ENCODE data around the gene ZBTB7C. TPM values are rescaled to one million over a fixed set of nuclear protein-coding genes. Genes with fewer than 3 reads are reported as not detected.

Gene ZBTB7C
- total RNA-seq, 4 donors from 2014 or later: 5.0 to 14.1 (median 13.3) TPM

- no peak for TF ChIP-seq CTCF (IDR thresholded peaks at IDR 0.05)
- no peak for DNase-seq (ENCODE audit: low spot score)
- ATAC-seq (ENCODE audit: low FRiP score): no peak
Measured at GRCh38 chr18:48093104-48093503, 316.1 kb downstream of the ZBTB7C start.

GRCh38 chr18:48091869-48092497, 317.2 kb downstream of the ZBTB7C start:
- DNase-seq (ENCODE audit: low spot score) (no peak), ATAC-seq (ENCODE audit: low FRiP score) (no peak)
- no peak for TF ChIP-seq CTCF (IDR thresholded peaks at IDR 0.05)

GRCh38 chr18:48090702-48091101, 318.5 kb downstream of the ZBTB7C start:
- DNase-seq (ENCODE audit: low spot score) (no peak), ATAC-seq (ENCODE audit: low FRiP score) (no peak)
- TF ChIP-seq CTCF (IDR thresholded peaks at IDR 0.05): no peak

- ATAC-seq (ENCODE audit: low FRiP score) (no peak), DNase-seq (ENCODE audit: low spot score) (no peak)
- no peak for TF ChIP-seq CTCF (IDR thresholded peaks at IDR 0.05)
Measured at GRCh38 chr18:48090021-48090420, 319.2 kb downstream of the ZBTB7C start.

GRCh38 chr18:48085781-48086487, 323.2 kb downstream of the ZBTB7C start:
- DNase-seq (ENCODE audit: low spot score): no peak
- no peak for ATAC-seq (ENCODE audit: low FRiP score)
- TF ChIP-seq CTCF (IDR thresholded peaks at IDR 0.05): no peak

GRCh38 chr18:48084858-48085257, 324.3 kb downstream of the ZBTB7C start:
- ATAC-seq (ENCODE audit: low FRiP score) (no peak), DNase-seq (ENCODE audit: low spot score) (no peak)
- no peak for TF ChIP-seq CTCF (IDR thresholded peaks at IDR 0.05)
